GM19455 (cell line): ENCODE data around the gene KLRC3.
"Not testable (repeated sequence)": the region's sequence is repeated elsewhere in the genome, so short reads cannot be mapped to it uniquely, and the experiment has no call there.

Source experiments
- ATAC-seq: cut with Tn5 transposase; IDR thresholded peaks from one replicate; pipeline ENCODE4 v1.9.1; 2021; ENCODE audit not compliant: unreplicated experiment

Gene KLRC3

GRCh38 chr12:10404798-10405197, 15.6 kb downstream of the KLRC3 start:
- ATAC-seq, result no peak

- ATAC-seq, result no peak
These were observed 19.6 kb downstream of the KLRC3 start for GRCh38 chr12:10400829-10401228.

GRCh38 chr12:10398168-10398567, 22.2 kb downstream of the KLRC3 start:
- no peak for ATAC-seq

- no peak for ATAC-seq
These were observed 23.1 kb downstream of the KLRC3 start for GRCh38 chr12:10397296-10397695.

- not testable (repeated sequence) for ATAC-seq
These were observed 24.2 kb downstream of the KLRC3 start for GRCh38 chr12:10396176-10396575.

- ATAC-seq, result peak; percentile 67
These were observed 24.9 kb downstream of the KLRC3 start for GRCh38 chr12:10395390-10395998.

- not testable (repeated sequence) for ATAC-seq
These were observed 25.8 kb downstream of the KLRC3 start for GRCh38 chr12:10394531-10395152.

- ATAC-seq, result no peak
These were observed 27.1 kb downstream of the KLRC3 start for GRCh38 chr12:10393291-10393690.

GRCh38 chr12:10392394-10392930, 27.9 kb downstream of the KLRC3 start:
- peak; percentile 55 for ATAC-seq

GRCh38 chr12:10390991-10391390, 29.4 kb downstream of the KLRC3 start:
- not testable (repeated sequence) for ATAC-seq

GRCh38 chr12:10389904-10390303, 30.5 kb downstream of the KLRC3 start, which contains the start of gene KLRK1:
KLRK1 (minus strand) TSS chr12:10390041; CDS start chr12:10388810, 1,231 bp downstream.
- no peak for ATAC-seq

- ATAC-seq, result no peak
These were observed 31.6 kb downstream of the KLRC3 start for GRCh38 chr12:10388624-10389413.

GRCh38 chr12:10387498-10387897, 32.9 kb downstream of the KLRC3 start:
- ATAC-seq, result not testable (repeated sequence)

GRCh38 chr12:10386857-10387256, 33.5 kb downstream of the KLRC3 start:
- ATAC-seq, result no peak

- ATAC-seq, result no peak
These were observed 35.2 kb downstream of the KLRC3 start for GRCh38 chr12:10385166-10385613.

- no peak for ATAC-seq
These were observed 36.2 kb downstream of the KLRC3 start for GRCh38 chr12:10384191-10384590.

- ATAC-seq, result no peak
These were observed 38.3 kb downstream of the KLRC3 start for GRCh38 chr12:10381928-10382628.

- ATAC-seq, result not testable (repeated sequence)
These were observed 41.7 kb downstream of the KLRC3 start for GRCh38 chr12:10378737-10379136.

GRCh38 chr12:10374624-10375018, 45.8 kb downstream of the KLRC3 start:
- ATAC-seq, result no peak

GRCh38 chr12:10372559-10372958, 47.8 kb downstream of the KLRC3 start:
- ATAC-seq, result no peak
